ENCODE measurements around the gene IFT172.

Gene IFT172

GRCh38 chr2:27494944-27495554 lies 5.5 kb upstream of the IFT172 start, which contains the start of gene FNDC4:
Gene FNDC4, minus strand, starts transcription at chr2:27495200. Its CDS starts 521 bp downstream, at chr2:27494679.
- no peak for DNase-seq (ENCODE audit: low read depth in 2 of 2)

GRCh38 chr2:27494284-27494943 lies 4.9 kb upstream of the IFT172 start:
- no peak for DNase-seq (ENCODE audit: low read depth in 2 of 2)

- no peak for DNase-seq (ENCODE audit: low read depth in 2 of 2)
Observed at GRCh38 chr2:27493948-27494283, 4.4 kb upstream of the IFT172 start.

- no peak for DNase-seq (ENCODE audit: low read depth in 2 of 2)
Observed at GRCh38 chr2:27492557-27492956, 3.0 kb upstream of the IFT172 start.

GRCh38 chr2:27489118-27489497 lies 435 bp downstream of the IFT172 start:
- DNase-seq (ENCODE audit: low read depth in 2 of 2) = no peak

GRCh38 chr2:27485496-27485895 lies 4.0 kb downstream of the IFT172 start:
- no peak for DNase-seq (ENCODE audit: low read depth in 2 of 2)

GRCh38 chr2:27471961-27472360 lies 17.6 kb downstream of the IFT172 start:
- DNase-seq (ENCODE audit: low read depth in 2 of 2) = no peak

GRCh38 chr2:27464443-27464842 lies 25.1 kb downstream of the IFT172 start:
- no peak for DNase-seq (ENCODE audit: low read depth in 2 of 2)

GRCh38 chr2:27461118-27461517 lies 28.4 kb downstream of the IFT172 start:
- DNase-seq (ENCODE audit: low read depth in 2 of 2) = no peak

GRCh38 chr2:27453968-27454367 lies 35.6 kb downstream of the IFT172 start:
- no peak for DNase-seq (ENCODE audit: low read depth in 2 of 2)

GRCh38 chr2:27451095-27451494 lies 38.4 kb downstream of the IFT172 start:
- DNase-seq (ENCODE audit: low read depth in 2 of 2) = no peak

- no peak for DNase-seq (ENCODE audit: low read depth in 2 of 2)
Observed at GRCh38 chr2:27448381-27448780, 41.2 kb downstream of the IFT172 start.

GRCh38 chr2:27446057-27446456 lies 43.5 kb downstream of the IFT172 start:
- DNase-seq (ENCODE audit: low read depth in 2 of 2) = no peak

- DNase-seq (ENCODE audit: low read depth in 2 of 2) = no peak
Observed at GRCh38 chr2:27445615-27446014, 43.9 kb downstream of the IFT172 start.

- DNase-seq (ENCODE audit: low read depth in 2 of 2) = no peak
Observed at GRCh38 chr2:27445155-27445554, 44.4 kb downstream of the IFT172 start.

- no peak for DNase-seq (ENCODE audit: low read depth in 2 of 2)
Observed at GRCh38 chr2:27442920-27443282, 46.6 kb downstream of the IFT172 start.

GRCh38 chr2:27441958-27442919 lies 47.3 kb downstream of the IFT172 start, which contains the start of gene KRTCAP3:
Gene KRTCAP3, plus strand, starts transcription at chr2:27442381. Its CDS starts 32 bp downstream, at chr2:27442413.
- no peak for DNase-seq (ENCODE audit: low read depth in 2 of 2)

GRCh38 chr2:27441226-27441926 lies 48.2 kb downstream of the IFT172 start:
- DNase-seq (ENCODE audit: low read depth in 2 of 2) = no peak

GRCh38 chr2:27435628-27436027 lies 53.9 kb downstream of the IFT172 start:
- no peak for DNase-seq (ENCODE audit: low read depth in 2 of 2)

- no peak for DNase-seq (ENCODE audit: low read depth in 2 of 2)
Observed at GRCh38 chr2:27431395-27431794, 58.1 kb downstream of the IFT172 start.

- DNase-seq (ENCODE audit: low read depth in 2 of 2) = peak; percentile 38 to 53
Observed at GRCh38 chr2:27428978-27429541, 60.5 kb downstream of the IFT172 start.
